SJCRH30 (cell line): ENCODE measurements around the gene PTCHD4. TPM values are rescaled to one million over a fixed set of nuclear protein-coding genes. Genes with fewer than 3 reads are reported as not detected.
A peak's percentile ranks its signal among the peaks of the same experiment; 100 is the strongest.

Experiments used
- DNase-seq, 2 experiments: peaks; one replicate each; pipeline ENCODE4 v3.0.0-alpha.2; 2015 to 2020
- H3K27ac ChIP-seq: fragments of 250-450 bp; sonication (Bioruptor Pico); 2 replicates; pipeline ENCODE4 v1.5.1; 2020; ENCODE audit warnings: mild to moderate bottlenecking, moderate library complexity
- H3K27me3 ChIP-seq: fragments of 250-450 bp; sonication (Bioruptor Pico); 2 replicates; pipeline ENCODE4 v1.5.1; 2020; ENCODE audit warnings: mild to moderate bottlenecking, moderate library complexity
- H3K36me3 ChIP-seq: fragments of 250-450 bp; sonication (Bioruptor Pico); 2 replicates; pipeline ENCODE4 v1.5.1; 2020; ENCODE audit warnings: mild to moderate bottlenecking, moderate library complexity
- H3K4me1 ChIP-seq: fragments of 250-450 bp; sonication (Bioruptor Pico); 2 replicates; pipeline ENCODE4 v1.5.1; 2020; ENCODE audit warnings: mild to moderate bottlenecking, moderate library complexity
- H3K4me3 ChIP-seq: fragments of 250-450 bp; sonication (Bioruptor Pico); 2 replicates; pipeline ENCODE4 v1.5.1; 2020; ENCODE audit warnings: mild to moderate bottlenecking, moderate library complexity
- H3K9me3 ChIP-seq: fragments of 250-450 bp; sonication (Bioruptor Pico); replicated peaks from 2 replicates; pipeline ENCODE4 v1.5.1; 2020; ENCODE audit warnings: mild to moderate bottlenecking, moderate library complexity
- total RNA-seq: library from RNA; depleted of rRNA; stranded (reverse); fragments of >200 nt; shearing (Covaris generic); gene quantifications from 2 replicates; pipeline ENCODE4 v1.2.3, GENCODE V29; 2014

Gene PTCHD4
- total RNA-seq, 1 experiment from 2014 or later = 0.38 TPM

- no peaks in the 10 kb centered on the region for H3K36me3 ChIP-seq
- no peak overlapping the region for H3K27ac ChIP-seq
- H3K4me3 ChIP-seq = no peak overlapping the region
- no peaks in the 10 kb centered on the region for H3K27me3 ChIP-seq
- no peaks in the 10 kb centered on the region for H3K9me3 ChIP-seq
- H3K4me1 ChIP-seq = no peaks in the 10 kb centered on the region; the same call in 1 of the 2 replicates
- DNase-seq = peak in 1 of 2 experiments; percentile 13
Measured at GRCh38 chr6:48080227-48081009, 30.6 kb downstream of the PTCHD4 start.

- Histone ChIP-seq H3K27me3 (no peaks in the 10 kb centered on the region), H3K4me3 (no peak overlapping the region), H3K27ac (no peak overlapping the region), H3K4me1 (no peaks in the 10 kb centered on the region; the same call in 1 of the 2 replicates), H3K36me3 (no peaks in the 10 kb centered on the region), H3K9me3 (no peaks in the 10 kb centered on the region)
- DNase-seq = no peak
Measured at GRCh38 chr6:48078120-48078519, 32.9 kb downstream of the PTCHD4 start.

GRCh38 chr6:48075181-48075580, 35.8 kb downstream of the PTCHD4 start:
- Histone ChIP-seq H3K9me3 (no peaks in the 10 kb centered on the region), H3K27me3 (no peaks in the 10 kb centered on the region), H3K4me1 (no peaks in the 10 kb centered on the region), H3K36me3 (no peaks in the 10 kb centered on the region), H3K4me3 (no peak overlapping the region), H3K27ac (no peak overlapping the region)
- DNase-seq = no peak

GRCh38 chr6:48073976-48074767, 36.8 kb downstream of the PTCHD4 start:
- Histone ChIP-seq H3K4me1 (no peaks in the 10 kb centered on the region), H3K27ac (no peak overlapping the region), H3K4me3 (no peak overlapping the region), H3K36me3 (no peaks in the 10 kb centered on the region), H3K27me3 (no peaks in the 10 kb centered on the region), H3K9me3 (no peaks in the 10 kb centered on the region)
- DNase-seq = no peak

- Histone ChIP-seq H3K9me3 (no peaks in the 10 kb centered on the region), H3K4me1 (no peaks in the 10 kb centered on the region)
Measured at GRCh38 chr6:48071833-48072232, 39.2 kb downstream of the PTCHD4 start.

GRCh38 chr6:48069280-48069679, 41.7 kb downstream of the PTCHD4 start:
- Histone ChIP-seq H3K27ac (no peak overlapping the region), H3K36me3 (no peaks in the 10 kb centered on the region), H3K27me3 (no peaks in the 10 kb centered on the region), H3K4me1 (no peaks in the 10 kb centered on the region), H3K9me3 (no peaks in the 10 kb centered on the region), H3K4me3 (no peak overlapping the region)
- no peak for DNase-seq

More at GRCh38 chr6:48071833-48072232, 39.2 kb downstream of the PTCHD4 start:
- no peak for DNase-seq
- Histone ChIP-seq H3K4me3 (no peak overlapping the region), H3K27ac (no peak overlapping the region), H3K36me3 (no peaks in the 10 kb centered on the region), H3K27me3 (no peaks in the 10 kb centered on the region)

- Histone ChIP-seq H3K36me3 (no peaks in the 10 kb centered on the region), H3K27ac (no peak overlapping the region), H3K4me1 (no peaks in the 10 kb centered on the region), H3K9me3 (no peaks in the 10 kb centered on the region), H3K27me3 (no peaks in the 10 kb centered on the region), H3K4me3 (no peak overlapping the region)
- no peak for DNase-seq
Measured at GRCh38 chr6:48068278-48069251, 42.4 kb downstream of the PTCHD4 start.

GRCh38 chr6:48067886-48068277, 43.1 kb downstream of the PTCHD4 start:
- H3K9me3 ChIP-seq = no peaks in the 10 kb centered on the region
- no peak overlapping the region for H3K4me3 ChIP-seq
- H3K27ac ChIP-seq = no peak overlapping the region
- no peaks in the 10 kb centered on the region for H3K4me1 ChIP-seq
- H3K27me3 ChIP-seq = no peaks in the 10 kb centered on the region
- no peaks in the 10 kb centered on the region for H3K36me3 ChIP-seq
- DNase-seq = no peak

GRCh38 chr6:48067148-48067712, 43.8 kb downstream of the PTCHD4 start:
- Histone ChIP-seq H3K4me1 (no peaks in the 10 kb centered on the region), H3K36me3 (no peaks in the 10 kb centered on the region), H3K27me3 (no peaks in the 10 kb centered on the region), H3K4me3 (no peak overlapping the region), H3K9me3 (no peaks in the 10 kb centered on the region), H3K27ac (no peak overlapping the region)
- DNase-seq = no peak

- Histone ChIP-seq H3K4me3 (no peak overlapping the region), H3K27me3 (no peaks in the 10 kb centered on the region), H3K4me1 (no peaks in the 10 kb centered on the region), H3K9me3 (no peaks in the 10 kb centered on the region), H3K27ac (no peak overlapping the region), H3K36me3 (no peaks in the 10 kb centered on the region)
- DNase-seq = no peak
Measured at GRCh38 chr6:48061265-48061990, 49.6 kb downstream of the PTCHD4 start.
